RWPE2 (cell line): ENCODE results near the gene RAB27A.

Experiments used
- ATAC-seq: fragments of 200-7000 bp; cut with Tn5 transposase; 3 replicates; pipeline ENCODE4 v1.9.1; 2021; ENCODE audit warnings: low read depth
- DNase-seq: peaks from one replicate; pipeline ENCODE4 v3.0.0-alpha.2; 2020; ENCODE audit warnings: low spot score
- H3K27ac ChIP-seq: fragments of 450-650 bp; 2 replicates; pipeline ENCODE4 v1.5.1; 2017; ENCODE audit warnings: mild to moderate bottlenecking; ENCODE audit not compliant: poor library complexity, severe bottlenecking
- H3K27me3 ChIP-seq: fragments of 250-450 bp; sonication (Bioruptor Pico); 2 replicates; pipeline ENCODE4 v1.5.1; 2021; ENCODE audit warnings: mild to moderate bottlenecking, moderate library complexity; ENCODE audit not compliant: insufficient read depth, poor library complexity, severe bottlenecking
- H3K36me3 ChIP-seq: fragments of 250-450 bp; sonication (Bioruptor Pico); 2 replicates; pipeline ENCODE4 v1.5.1; 2020; ENCODE audit warnings: low read depth, mild to moderate bottlenecking, moderate library complexity
- H3K4me1 ChIP-seq: fragments of 250-450 bp; sonication (Bioruptor Pico); 2 replicates; pipeline ENCODE4 v1.5.1; 2021; ENCODE audit warnings: mild to moderate bottlenecking, moderate library complexity; ENCODE audit not compliant: insufficient read depth, poor library complexity, severe bottlenecking
- H3K4me3 ChIP-seq: fragments of 250-450 bp; sonication (Bioruptor Pico); 2 replicates; pipeline ENCODE4 v1.5.1; 2021; ENCODE audit warnings: mild to moderate bottlenecking, moderate library complexity; ENCODE audit not compliant: severe bottlenecking
- H3K9me3 ChIP-seq: fragments of 250-450 bp; sonication (Bioruptor Pico); 2 replicates; pipeline ENCODE4 v1.5.1; 2021; ENCODE audit warnings: mild to moderate bottlenecking, moderate library complexity; ENCODE audit not compliant: severe bottlenecking
- TF ChIP-seq, protein P1 (sequence below): fragments of 450-650 bp; IDR thresholded peaks from one replicate; pipeline ENCODE4 v1.5.1; 2017; ENCODE audit warnings: mild to moderate bottlenecking, moderate library complexity; ENCODE audit not compliant: poor library complexity, severe bottlenecking

Gene RAB27A

DNA sequence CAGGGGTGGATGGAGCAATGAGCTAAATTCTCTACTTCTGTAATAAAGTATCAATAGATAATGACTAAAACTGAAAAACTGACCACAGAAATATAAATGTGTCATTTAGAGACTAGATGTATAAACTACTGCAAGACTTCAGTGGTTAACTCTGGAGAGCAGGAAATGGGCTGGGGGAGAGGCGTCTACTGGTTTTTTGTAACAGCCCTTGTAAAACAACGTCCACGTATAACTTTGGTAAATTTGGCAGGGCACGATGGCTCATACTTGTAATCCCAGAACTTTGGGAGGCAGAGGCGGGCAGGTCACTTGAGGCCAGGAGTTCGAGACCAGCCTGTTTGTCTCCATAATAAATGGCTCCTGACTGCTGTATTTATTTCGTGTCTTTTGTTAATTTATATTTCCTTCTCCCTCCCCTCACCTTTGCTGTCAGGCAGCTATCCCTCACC is 12.5 kb downstream of the RAB27A start:
- TF ChIP-seq, protein P1, sequence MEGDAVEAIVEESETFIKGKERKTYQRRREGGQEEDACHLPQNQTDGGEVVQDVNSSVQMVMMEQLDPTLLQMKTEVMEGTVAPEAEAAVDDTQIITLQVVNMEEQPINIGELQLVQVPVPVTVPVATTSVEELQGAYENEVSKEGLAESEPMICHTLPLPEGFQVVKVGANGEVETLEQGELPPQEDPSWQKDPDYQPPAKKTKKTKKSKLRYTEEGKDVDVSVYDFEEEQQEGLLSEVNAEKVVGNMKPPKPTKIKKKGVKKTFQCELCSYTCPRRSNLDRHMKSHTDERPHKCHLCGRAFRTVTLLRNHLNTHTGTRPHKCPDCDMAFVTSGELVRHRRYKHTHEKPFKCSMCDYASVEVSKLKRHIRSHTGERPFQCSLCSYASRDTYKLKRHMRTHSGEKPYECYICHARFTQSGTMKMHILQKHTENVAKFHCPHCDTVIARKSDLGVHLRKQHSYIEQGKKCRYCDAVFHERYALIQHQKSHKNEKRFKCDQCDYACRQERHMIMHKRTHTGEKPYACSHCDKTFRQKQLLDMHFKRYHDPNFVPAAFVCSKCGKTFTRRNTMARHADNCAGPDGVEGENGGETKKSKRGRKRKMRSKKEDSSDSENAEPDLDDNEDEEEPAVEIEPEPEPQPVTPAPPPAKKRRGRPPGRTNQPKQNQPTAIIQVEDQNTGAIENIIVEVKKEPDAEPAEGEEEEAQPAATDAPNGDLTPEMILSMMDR = no peak
- Histone ChIP-seq H3K27me3 (no peaks in the 10 kb centered on the region), H3K9me3 (no peaks in the 10 kb centered on the region), H3K27ac (no peak overlapping the region), H3K36me3 (no peaks in the 10 kb centered on the region; the same call in 1 of the 2 replicates), H3K4me1 (peaks cover 12% of the 10 kb centered on the region), H3K4me3 (no peak overlapping the region)
- ATAC-seq = no peak
- DNase-seq = no peak

DNA sequence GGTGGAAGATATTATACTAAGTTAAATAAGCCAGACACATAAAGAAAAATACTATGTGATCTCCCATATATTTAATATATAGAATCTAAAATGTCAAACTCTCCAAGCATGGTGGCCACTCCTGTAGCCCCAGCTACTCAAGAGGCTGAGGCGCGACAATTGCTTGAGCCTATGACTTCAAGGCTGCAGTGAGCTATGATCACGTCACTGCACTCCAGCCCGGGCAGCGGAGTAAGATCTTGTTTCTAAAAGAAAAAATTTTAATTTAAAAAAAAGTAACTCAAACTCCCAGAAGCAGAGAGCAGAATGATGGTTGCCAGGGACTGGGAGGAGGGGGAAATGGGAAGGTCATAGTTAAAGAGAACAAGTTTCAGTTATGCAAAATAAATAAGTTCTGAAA is 13.3 kb downstream of the RAB27A start:
- Histone ChIP-seq H3K27ac (no peak overlapping the region), H3K27me3 (no peaks in the 10 kb centered on the region), H3K9me3 (no peaks in the 10 kb centered on the region), H3K4me1 (peaks cover 9% of the 10 kb centered on the region), H3K4me3 (no peak overlapping the region), H3K36me3 (no peaks in the 10 kb centered on the region; the same call in 1 of the 2 replicates)
- TF ChIP-seq, protein P1 = no peak
- no peak for DNase-seq
- ATAC-seq = no peak

DNA sequence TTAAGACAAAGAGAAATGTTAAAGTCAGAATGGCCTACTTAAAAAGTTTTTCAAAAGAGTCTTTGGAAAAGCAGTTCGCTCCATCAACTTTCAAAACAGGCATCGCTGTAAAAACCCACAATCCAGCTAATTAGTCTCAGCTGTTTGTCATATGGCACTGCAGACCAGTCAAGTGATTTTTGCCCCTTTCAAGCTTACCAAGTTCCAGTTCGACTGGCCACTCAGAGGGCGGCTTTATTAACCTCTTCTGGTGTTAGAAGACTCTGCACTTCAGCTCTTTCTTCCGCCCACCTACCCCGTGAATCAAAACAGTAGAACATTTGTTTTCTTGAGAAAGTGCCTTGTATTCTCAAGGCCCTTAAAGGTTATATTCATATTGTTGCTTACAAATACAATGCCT is 19.3 kb downstream of the RAB27A start:
- no peaks in the 10 kb centered on the region for H3K9me3 ChIP-seq
- no peaks in the 10 kb centered on the region for H3K27me3 ChIP-seq
- no peaks in the 10 kb centered on the region for H3K4me1 ChIP-seq
- ATAC-seq = no peak
- H3K27ac ChIP-seq = no peak overlapping the region
- TF ChIP-seq, protein P1 = no peak
- H3K36me3 ChIP-seq = no peaks in the 10 kb centered on the region
- no peak for DNase-seq
- no peak overlapping the region for H3K4me3 ChIP-seq

DNA sequence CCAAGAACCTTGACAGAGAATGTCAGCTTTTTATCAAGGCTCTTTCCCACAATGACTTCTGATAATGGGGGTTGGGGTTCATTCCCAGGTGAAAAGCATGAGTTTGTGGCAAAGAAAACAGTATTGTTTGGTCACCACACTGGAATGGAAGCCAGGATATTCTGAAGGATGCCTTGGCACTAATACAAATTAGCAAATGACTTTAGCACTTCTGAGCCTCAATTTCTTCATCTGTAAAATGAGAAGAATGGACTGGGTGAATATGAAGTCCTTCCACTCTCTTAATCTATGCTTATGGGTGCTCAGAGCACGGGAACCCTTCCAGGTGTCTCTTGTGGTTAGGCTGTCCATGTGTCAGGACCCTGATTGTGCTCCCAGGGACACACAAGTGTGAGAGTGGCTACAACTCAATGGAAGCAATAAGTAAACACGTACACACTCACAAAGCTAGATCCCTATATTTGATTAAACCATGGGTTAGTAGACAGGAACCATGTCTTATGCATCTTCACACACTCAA is 21.4 kb downstream of the RAB27A start:
- Histone ChIP-seq H3K36me3 (no peaks in the 10 kb centered on the region), H3K27ac (no peak overlapping the region)
- no peak for ATAC-seq

More for the DNA sequence above, 21.4 kb downstream of the RAB27A start:
- H3K4me1 ChIP-seq = no peaks in the 10 kb centered on the region
- DNase-seq = no peak
- no peaks in the 10 kb centered on the region for H3K27me3 ChIP-seq
- no peaks in the 10 kb centered on the region for H3K9me3 ChIP-seq
- TF ChIP-seq, protein P1 = no peak
- H3K4me3 ChIP-seq = no peak overlapping the region
